K562 (cell line): ENCODE results near the gene SLC31A2. TPM values are rescaled to one million over a fixed set of nuclear protein-coding genes. Genes with fewer than 3 reads are reported as not detected.

Experiments
- ARID2 ChIP-seq: fragments of 450-650 bp; IDR thresholded peaks from 2 replicates; pipeline ENCODE4 v1.6.1; 2017; ENCODE audit warnings: antibody characterized with exemption, mild to moderate bottlenecking
- BRF2 ChIP-seq: IDR thresholded peaks from 3 replicates; pipeline ENCODE4 v1.6.1; 2011; ENCODE audit warnings: borderline replicate concordance, mild to moderate bottlenecking; ENCODE audit not compliant: insufficient read length, insufficient read depth
- E2F1 ChIP-seq: sonication (generic); formaldehyde crosslinking; IDR thresholded peaks from 2 replicates; pipeline ENCODE4 v1.8.1; 2023; ENCODE audit warnings: mild to moderate bottlenecking, missing genetic modification reagents, moderate library complexity
- HOMEZ ChIP-seq: fragments of 250-450 bp; sonication (Bioruptor Pico); IDR thresholded peaks from 2 replicates; pipeline ENCODE4 v1.4.0; 2020; ENCODE audit warnings: mild to moderate bottlenecking, moderate library complexity
- SAFB2 ChIP-seq: fragments of 200-400 bp; formaldehyde crosslinking; IDR thresholded peaks from 2 replicates; pipeline ENCODE4 v1.6.1; 2018; ENCODE audit warnings: borderline replicate concordance, low read length, low read depth, moderate library complexity; ENCODE audit not compliant: severe bottlenecking
- TFAP4 ChIP-seq: sonication (generic); formaldehyde crosslinking; IDR thresholded peaks from 2 replicates; pipeline ENCODE4 v1.8.0; 2022; ENCODE audit warnings: missing genetic modification reagents, mild to moderate bottlenecking, moderate library complexity, borderline replicate concordance
- ZNF263 ChIP-seq: sonication (generic); formaldehyde crosslinking; IDR thresholded peaks from 2 replicates; pipeline ENCODE4 v1.8.0; 2022; ENCODE audit warnings: mild to moderate bottlenecking, missing genetic modification reagents, borderline replicate concordance
- polyA plus RNA-seq, 8 experiments: library from polyadenylated mRNA; depleted of rRNA in 4 of 8; stranded (reverse) in 5 of 8; unstranded in 3 of 8; fragments of >200 nt; fragmentation: Nextera tagmentation in 2 of 8; fragmentation: Illumina TruSeq in 1 of 8; extraction: Ambion mirVana in 2 of 8; extraction: Trizol in 1 of 8; gene quantifications; 2 replicates each; pipeline versions ENCODE4 v1.2.1 to v1.2.3, GENCODE V29; 2011 to 2014; ENCODE audit warnings: inconsistent platforms in 1 of 8, missing spikeins in 1 of 8
- total RNA-seq, 7 experiments: library from RNA; depleted of rRNA in 6 of 7; stranded (reverse); fragments of >200 nt in 6 of 7; fragmentation: Illumina TruSeq in 2 of 7; extraction: Trizol in 2 of 7; gene quantifications; 2 replicates each; pipeline versions ENCODE4 v1.2.1 to v1.2.3, GENCODE V29; 2011 to 2021; ENCODE audit warnings: low replicate concordance in 1 of 7

SLC31A2 gene
- total and polyA plus RNA-seq, 9 of the 15 experiments (the other 6 are each of a cell fraction or from before 2014, with no cell fraction given): 1.5 to 4.3 (median 2.3) TPM

GRCh38 chr9:113139225-113139829 lies 11.5 kb upstream of the SLC31A2 start (continued):
- TF ChIP-seq BRF2 (no peak), ZNF263 (CRISPR knock-in tag) (no peak), SAFB2 (no peak), HOMEZ (CRISPR knock-in tag) (no peak), TFAP4 (CRISPR knock-in tag) (no peak), ARID2 (no peak), E2F1 (no peak)
